Tibial nerve (tissue), 4 donors: ENCODE measurements around the gene ATP2B3. TPM values are rescaled to one million over a fixed set of nuclear protein-coding genes. Genes with fewer than 3 reads are reported as not detected.

Experiments
- DNase-seq, 2 donors: peaks; one replicate each; pipeline ENCODE4 v3.0.0-alpha.2; 2019; ENCODE audit warnings: low spot score in 2 of 2
- H3K27ac ChIP-seq, 4 donors: fragments of 200-600 bp; sonication (generic) in 3 of 4; one replicate each; pipeline ENCODE4 v1.5.1; 2017 to 2019; ENCODE audit warnings: mild to moderate bottlenecking in 1 of 4
- H3K27me3 ChIP-seq, 2 donors: fragments of 200-600 bp; sonication (generic) in 1 of 2; one replicate each; pipeline versions ENCODE4 v1.5.1 to v1.6.0; 2017 to 2019
- H3K36me3 ChIP-seq, 3 donors: fragments of 200-600 bp; sonication (generic); one replicate each; pipeline ENCODE4 v1.5.1; 2018 to 2019
- H3K4me1 ChIP-seq, 4 donors: fragments of 200-600 bp; sonication (generic) in 3 of 4; one replicate each; pipeline ENCODE4 v1.5.1; 2017 to 2019
- H3K4me3 ChIP-seq, 4 donors: fragments of 200-600 bp; sonication (generic) in 3 of 4; one replicate each; pipeline ENCODE4 v1.5.1; 2017 to 2019; ENCODE audit warnings: mild to moderate bottlenecking in 1 of 4, moderate library complexity in 1 of 4
- H3K9me3 ChIP-seq, 4 donors: fragments of 200-600 bp; sonication (generic) in 3 of 4; one replicate each; pipeline ENCODE4 v1.5.1; 2017 to 2019
- EP300 ChIP-seq, 2 donors: sonication (generic); formaldehyde crosslinking; IDR thresholded peaks; one replicate each; pipeline ENCODE4 v1.6.1; 2017; ENCODE audit warnings: antibody characterized with exemption in 2 of 2, mild to moderate bottlenecking in 1 of 2
- POLR2A ChIP-seq, 2 donors: fragments of 450-650 bp; IDR thresholded peaks; one replicate each; pipeline ENCODE4 v1.6.1; 2017; ENCODE audit warnings: antibody characterized with exemption in 2 of 2, mild to moderate bottlenecking in 2 of 2, moderate library complexity in 2 of 2
- WGBS, 2 donors: methylation state at CpG; one replicate each; pipeline ENCODE4 v1.1.5; 2018; 5-methylcytosine and 5-hydroxymethylcytosine counted together
- total RNA-seq, 4 donors: library from RNA; depleted of rRNA; stranded (reverse); fragments of >200 nt; gene quantifications; one replicate each; pipeline ENCODE4 v1.1.0, GENCODE V29; 2016
- TF ChIP-seq, protein P1 (sequence below), 5 experiments: fragments of 200-600 bp in 3 of 5; fragments of 450-650 bp in 2 of 5; sonication (generic) in 3 of 5; IDR thresholded peaks; one replicate each; pipeline ENCODE4 v1.5.1; 2016 to 2019; ENCODE audit warnings: antibody characterized with exemption in 5 of 5, mild to moderate bottlenecking in 3 of 5, moderate library complexity in 2 of 5

Gene ATP2B3
- total RNA-seq, 4 donors from 2014 or later = not detected

DNA sequence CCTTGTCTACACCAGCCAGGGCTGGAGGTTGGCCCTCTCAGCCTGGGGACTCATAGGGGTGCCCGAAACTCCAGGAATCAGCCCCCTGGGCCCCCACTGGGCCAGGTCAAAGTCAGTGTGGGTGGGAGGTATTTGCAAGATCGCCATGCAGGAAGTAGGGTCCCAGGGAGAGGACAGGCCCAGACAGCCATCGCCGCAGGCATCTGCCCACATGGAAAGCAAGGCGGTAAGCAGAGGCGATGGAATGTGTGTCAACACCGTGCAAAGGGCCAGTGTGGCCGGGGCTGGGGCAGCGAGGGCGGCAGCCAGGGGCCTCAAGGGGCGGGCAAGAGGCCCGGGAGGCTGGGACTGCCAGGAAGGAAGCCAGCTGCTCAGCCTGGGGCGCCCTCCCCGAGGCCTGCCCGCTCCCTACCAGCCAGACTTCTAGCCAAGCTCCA, 110.3 kb downstream of the ATP2B3 start:
- TF ChIP-seq POLR2A (IDR thresholded peaks at IDR 0.05) (no peak), EP300 (IDR thresholded peaks at IDR 0.05) (no peak)
- TF ChIP-seq, protein P1, sequence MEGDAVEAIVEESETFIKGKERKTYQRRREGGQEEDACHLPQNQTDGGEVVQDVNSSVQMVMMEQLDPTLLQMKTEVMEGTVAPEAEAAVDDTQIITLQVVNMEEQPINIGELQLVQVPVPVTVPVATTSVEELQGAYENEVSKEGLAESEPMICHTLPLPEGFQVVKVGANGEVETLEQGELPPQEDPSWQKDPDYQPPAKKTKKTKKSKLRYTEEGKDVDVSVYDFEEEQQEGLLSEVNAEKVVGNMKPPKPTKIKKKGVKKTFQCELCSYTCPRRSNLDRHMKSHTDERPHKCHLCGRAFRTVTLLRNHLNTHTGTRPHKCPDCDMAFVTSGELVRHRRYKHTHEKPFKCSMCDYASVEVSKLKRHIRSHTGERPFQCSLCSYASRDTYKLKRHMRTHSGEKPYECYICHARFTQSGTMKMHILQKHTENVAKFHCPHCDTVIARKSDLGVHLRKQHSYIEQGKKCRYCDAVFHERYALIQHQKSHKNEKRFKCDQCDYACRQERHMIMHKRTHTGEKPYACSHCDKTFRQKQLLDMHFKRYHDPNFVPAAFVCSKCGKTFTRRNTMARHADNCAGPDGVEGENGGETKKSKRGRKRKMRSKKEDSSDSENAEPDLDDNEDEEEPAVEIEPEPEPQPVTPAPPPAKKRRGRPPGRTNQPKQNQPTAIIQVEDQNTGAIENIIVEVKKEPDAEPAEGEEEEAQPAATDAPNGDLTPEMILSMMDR (IDR thresholded peaks at IDR 0.05) = no peak
- no peaks in the 10 kb centered on the region for H3K36me3 ChIP-seq
- DNase-seq = no peak
- no peak overlapping the region for H3K27ac ChIP-seq
- WGBS, 2 donors = 40 to 75% methylated on average over 2 to 15 of the region's 15 CpGs
- peaks cover 0 to 18% of the 10 kb centered on the region in 2 donors for H3K27me3 ChIP-seq
- no peaks in the 10 kb centered on the region for H3K4me1 ChIP-seq
- peaks cover 0 to 10% (median 1%) of the 10 kb centered on the region in 4 donors for H3K9me3 ChIP-seq
- H3K4me3 ChIP-seq = no peak overlapping the region

DNA sequence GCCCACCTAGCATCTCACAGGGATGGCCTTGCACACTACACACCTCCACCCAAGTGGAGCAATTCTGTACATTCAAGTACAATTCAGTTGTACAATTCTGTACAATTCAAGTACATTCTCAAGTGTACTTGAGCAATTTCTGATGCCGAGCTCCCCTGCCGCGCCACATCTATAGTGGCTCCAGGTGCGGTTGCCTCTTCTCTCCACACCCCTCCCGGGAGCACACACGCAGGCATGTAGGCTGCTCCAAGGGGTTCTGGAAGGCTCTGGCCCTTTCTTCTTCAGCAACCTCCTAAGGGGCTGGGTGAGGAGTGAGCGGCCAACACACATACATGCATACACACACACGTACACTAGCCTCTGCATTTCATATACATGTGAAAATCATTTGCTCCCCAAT, 110.7 kb downstream of the ATP2B3 start:
- DNase-seq = no peak
- H3K27ac ChIP-seq = no peak overlapping the region
- 95% methylated on average over 7 to 8 of the region's 8 CpGs for WGBS, 2 donors
- H3K36me3 ChIP-seq = no peaks in the 10 kb centered on the region
- TF ChIP-seq POLR2A (IDR thresholded peaks at IDR 0.05) (no peak), EP300 (IDR thresholded peaks at IDR 0.05) (no peak)
- TF ChIP-seq, protein P1 (IDR thresholded peaks at IDR 0.05) = no peak
- H3K4me1 ChIP-seq = no peaks in the 10 kb centered on the region
- H3K9me3 ChIP-seq = peaks cover 0 to 10% (median 1%) of the 10 kb centered on the region in 4 donors
- no peak overlapping the region for H3K4me3 ChIP-seq
- H3K27me3 ChIP-seq = peaks cover 0 to 14% of the 10 kb centered on the region in 2 donors

DNA sequence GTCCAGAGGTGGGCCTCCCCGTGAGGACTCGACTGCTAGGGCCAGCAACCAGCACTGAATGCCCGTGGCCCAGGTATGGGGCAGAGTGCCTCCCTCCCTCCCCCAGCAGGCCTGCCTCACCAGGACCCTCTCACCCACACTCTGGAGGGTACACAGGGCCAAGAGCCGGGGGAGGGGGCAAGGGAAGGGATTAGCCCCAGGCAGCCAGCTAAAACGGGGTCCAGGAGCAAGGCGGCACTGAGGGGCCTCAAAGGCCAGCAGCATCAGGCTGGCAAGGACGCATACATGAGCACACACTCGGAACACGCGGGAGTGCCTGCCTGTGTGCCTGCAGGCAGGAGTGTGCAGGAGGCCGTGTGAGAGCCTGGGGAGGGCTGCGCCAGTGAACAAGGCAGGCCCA, 111.2 kb downstream of the ATP2B3 start:
- DNase-seq = no peak
- peaks cover 0 to 9% of the 10 kb centered on the region in 2 donors for H3K27me3 ChIP-seq
- peaks cover 0 to 10% (median 1%) of the 10 kb centered on the region in 4 donors for H3K9me3 ChIP-seq
- no peak overlapping the region for H3K4me3 ChIP-seq
- no peaks in the 10 kb centered on the region for H3K4me1 ChIP-seq
- 80 to 88% methylated on average over 1 to 11 of the region's 12 CpGs for WGBS, 2 donors
- no peaks in the 10 kb centered on the region for H3K36me3 ChIP-seq
- no peak for TF ChIP-seq POLR2A (IDR thresholded peaks at IDR 0.05)
- TF ChIP-seq, protein P1 (IDR thresholded peaks at IDR 0.05) = no peak
- TF ChIP-seq EP300 (IDR thresholded peaks at IDR 0.05) = no peak
- H3K27ac ChIP-seq = no peak overlapping the region

DNA sequence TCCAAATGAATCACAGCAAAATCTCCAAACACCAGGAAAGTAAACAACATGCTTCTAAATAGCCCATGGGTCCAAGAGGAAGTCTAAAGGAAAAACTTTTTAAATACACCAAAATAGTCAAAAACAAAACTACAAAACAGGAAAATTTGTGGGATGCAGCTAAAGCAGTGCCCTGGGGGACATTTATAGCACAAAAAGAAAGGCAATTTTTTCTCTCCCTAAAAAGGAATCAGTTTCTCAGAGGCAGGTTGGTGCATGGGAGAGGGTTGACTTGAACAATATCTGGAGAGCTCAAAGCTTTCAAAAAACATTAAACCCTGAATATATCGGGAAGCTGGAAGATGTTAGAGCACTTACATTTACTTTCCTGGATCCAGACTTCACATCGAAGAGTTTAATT, 113.9 kb downstream of the ATP2B3 start:
- Histone ChIP-seq H3K27ac (no peak overlapping the region), H3K9me3 (peaks cover 0 to 10% (median 1%) of the 10 kb centered on the region in 4 donors), H3K4me3 (no peak overlapping the region), H3K36me3 (no peaks in the 10 kb centered on the region), H3K4me1 (no peaks in the 10 kb centered on the region), H3K27me3 (no peaks in the 10 kb centered on the region)
- no peak for DNase-seq
- 89 to 96% methylated on average over 2 of the region's 2 CpGs for WGBS, 2 donors
- no peak for TF ChIP-seq EP300 (IDR thresholded peaks at IDR 0.05)
- TF ChIP-seq POLR2A (IDR thresholded peaks at IDR 0.05) = no peak
- TF ChIP-seq, protein P1 (IDR thresholded peaks at IDR 0.05) = no peak

DNA sequence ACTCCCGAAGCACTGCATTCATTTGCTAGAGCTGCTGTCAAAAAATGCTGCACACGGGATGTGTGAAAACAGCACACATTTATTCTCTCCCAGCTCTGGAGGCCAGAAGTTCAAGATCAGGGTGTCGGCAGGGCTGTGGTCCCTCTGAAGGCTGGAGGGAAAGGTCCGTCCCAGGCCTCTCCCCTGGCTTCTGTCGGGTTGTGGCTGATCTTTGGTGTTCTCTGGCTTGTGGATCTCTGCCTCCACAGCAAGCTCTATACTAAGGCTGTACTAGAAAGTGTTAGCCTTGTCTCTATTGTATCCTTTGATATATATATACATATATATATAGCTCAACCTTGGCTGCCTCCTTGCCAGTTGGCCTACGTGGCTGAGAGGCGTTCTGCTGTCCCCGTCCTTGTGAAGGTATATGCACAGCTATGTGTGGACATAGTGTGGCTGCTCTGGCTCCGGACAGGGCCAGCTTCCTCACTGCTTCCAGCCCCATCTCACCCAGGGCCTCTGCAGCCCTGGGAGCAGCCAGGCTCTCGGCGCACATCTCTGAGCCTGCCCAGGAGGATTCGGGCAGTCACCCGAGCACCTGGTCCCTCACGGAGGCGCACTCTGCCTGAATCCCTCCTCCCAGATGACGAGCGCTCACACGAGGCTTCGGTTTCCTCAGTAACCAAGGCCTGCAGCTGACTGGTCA, 114.6 kb downstream of the ATP2B3 start:
- Histone ChIP-seq H3K4me1 (no peaks in the 10 kb centered on the region), H3K9me3 (peaks cover 0 to 10% (median 1%) of the 10 kb centered on the region in 4 donors), H3K4me3 (no peak overlapping the region), H3K27me3 (no peaks in the 10 kb centered on the region), H3K27ac (no peak overlapping the region), H3K36me3 (no peaks in the 10 kb centered on the region)
- no peak for TF ChIP-seq POLR2A (IDR thresholded peaks at IDR 0.05)
- TF ChIP-seq, protein P1 (IDR thresholded peaks at IDR 0.05) = no peak
- no peak for TF ChIP-seq EP300 (IDR thresholded peaks at IDR 0.05)
- DNase-seq = no peak
- WGBS, 2 donors = 87 to 88% methylated on average over 5 to 19 of the region's 19 CpGs
